Spleen (tissue), 3 donors: Measurements from ENCODE around the gene TRNP1.

Source experiments
- POLR2A ChIP-seq, 3 donors: fragments of 450-650 bp; IDR thresholded peaks; one replicate each; pipeline ENCODE4 v1.5.1; 2017; ENCODE audit warnings: antibody characterized with exemption in 3 of 3, mild to moderate bottlenecking in 1 of 3
- POLR2AphosphoS5 ChIP-seq, 3 donors: sonication (generic); formaldehyde crosslinking; IDR thresholded peaks; one replicate each; pipeline ENCODE4 v1.5.1; 2017; ENCODE audit warnings: antibody characterized with exemption in 3 of 3

DNA sequence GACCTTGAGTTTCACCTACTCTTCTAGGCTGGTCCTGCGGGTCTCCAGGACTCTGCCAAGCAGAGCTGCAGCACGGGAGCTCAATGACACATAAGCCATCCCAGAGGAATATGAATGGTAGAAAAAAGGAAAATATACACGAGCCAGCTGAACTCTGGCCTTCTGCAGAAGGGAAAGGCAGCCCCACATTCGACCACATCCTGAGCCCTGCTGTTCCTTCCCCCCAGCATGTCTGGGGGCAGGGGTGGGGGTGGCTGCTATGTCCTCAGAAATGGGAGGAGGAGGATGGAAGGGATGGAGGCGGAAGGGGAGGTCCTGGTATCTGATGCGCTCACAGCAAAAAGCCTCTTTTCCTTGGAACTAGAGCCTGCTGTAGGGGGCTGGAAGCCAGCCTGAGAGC, 21.1 kb upstream of the TRNP1 start:
- TF ChIP-seq POLR2A (IDR thresholded peaks at IDR 0.05) (no peak), POLR2AphosphoS5 (IDR thresholded peaks at IDR 0.05) (no peak)
